ENCODE results near the gene MYO1B. TPM values are rescaled to one million over a fixed set of nuclear protein-coding genes. Genes with fewer than 3 reads are reported as not detected.
A peak's percentile ranks its signal among the peaks of the same experiment; 100 is the strongest.

MYO1B gene
- total and polyA plus RNA-seq, 8 donors, result 28.6 to 102 (median 54.7) TPM

DNA sequence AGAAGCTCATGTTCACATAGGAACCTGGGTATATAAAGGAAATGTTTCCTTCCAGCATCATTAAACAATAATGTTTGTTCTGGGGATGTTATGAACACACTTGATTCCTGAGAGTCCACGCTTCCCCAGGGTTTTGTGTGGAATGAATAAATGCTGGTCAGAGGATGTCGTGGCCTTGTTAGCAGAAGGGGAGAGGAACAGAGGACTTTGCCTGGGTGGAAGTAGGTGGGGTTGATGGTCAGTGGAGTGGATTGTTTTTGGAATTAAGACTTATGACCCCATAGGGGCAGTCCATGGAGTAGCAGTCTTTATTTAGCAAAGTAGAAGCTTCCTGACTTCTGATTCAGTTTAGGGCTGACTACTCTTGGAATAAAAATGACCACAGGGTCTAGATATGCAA, 139.6 kb downstream of the MYO1B start:
- Histone ChIP-seq H3K27ac (peak overlapping the region in 1 of 4 donors; percentile 4), H3K4me3 (no peak overlapping the region), H3K9me3 (no peaks in the 10 kb centered on the region), H3K4me1 (peaks cover 16 to 27% (median 27%) of the 10 kb centered on the region in 3 donors), H3K27me3 (no peaks in the 10 kb centered on the region), H3K36me3 (peaks cover 0 to 16% (median 8%) of the 10 kb centered on the region in 3 donors)
- TF ChIP-seq, protein P1, sequence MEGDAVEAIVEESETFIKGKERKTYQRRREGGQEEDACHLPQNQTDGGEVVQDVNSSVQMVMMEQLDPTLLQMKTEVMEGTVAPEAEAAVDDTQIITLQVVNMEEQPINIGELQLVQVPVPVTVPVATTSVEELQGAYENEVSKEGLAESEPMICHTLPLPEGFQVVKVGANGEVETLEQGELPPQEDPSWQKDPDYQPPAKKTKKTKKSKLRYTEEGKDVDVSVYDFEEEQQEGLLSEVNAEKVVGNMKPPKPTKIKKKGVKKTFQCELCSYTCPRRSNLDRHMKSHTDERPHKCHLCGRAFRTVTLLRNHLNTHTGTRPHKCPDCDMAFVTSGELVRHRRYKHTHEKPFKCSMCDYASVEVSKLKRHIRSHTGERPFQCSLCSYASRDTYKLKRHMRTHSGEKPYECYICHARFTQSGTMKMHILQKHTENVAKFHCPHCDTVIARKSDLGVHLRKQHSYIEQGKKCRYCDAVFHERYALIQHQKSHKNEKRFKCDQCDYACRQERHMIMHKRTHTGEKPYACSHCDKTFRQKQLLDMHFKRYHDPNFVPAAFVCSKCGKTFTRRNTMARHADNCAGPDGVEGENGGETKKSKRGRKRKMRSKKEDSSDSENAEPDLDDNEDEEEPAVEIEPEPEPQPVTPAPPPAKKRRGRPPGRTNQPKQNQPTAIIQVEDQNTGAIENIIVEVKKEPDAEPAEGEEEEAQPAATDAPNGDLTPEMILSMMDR (IDR thresholded peaks at IDR 0.05), result no peak
- 82 to 89% methylated on average over 2 of the region's 2 CpGs for WGBS, 2 donors
- DNase-seq (no peak), FAIRE-seq (no peak), ATAC-seq (no peak)
- intact Hi-C loops (cut with DNase I), result no loop called here

DNA sequence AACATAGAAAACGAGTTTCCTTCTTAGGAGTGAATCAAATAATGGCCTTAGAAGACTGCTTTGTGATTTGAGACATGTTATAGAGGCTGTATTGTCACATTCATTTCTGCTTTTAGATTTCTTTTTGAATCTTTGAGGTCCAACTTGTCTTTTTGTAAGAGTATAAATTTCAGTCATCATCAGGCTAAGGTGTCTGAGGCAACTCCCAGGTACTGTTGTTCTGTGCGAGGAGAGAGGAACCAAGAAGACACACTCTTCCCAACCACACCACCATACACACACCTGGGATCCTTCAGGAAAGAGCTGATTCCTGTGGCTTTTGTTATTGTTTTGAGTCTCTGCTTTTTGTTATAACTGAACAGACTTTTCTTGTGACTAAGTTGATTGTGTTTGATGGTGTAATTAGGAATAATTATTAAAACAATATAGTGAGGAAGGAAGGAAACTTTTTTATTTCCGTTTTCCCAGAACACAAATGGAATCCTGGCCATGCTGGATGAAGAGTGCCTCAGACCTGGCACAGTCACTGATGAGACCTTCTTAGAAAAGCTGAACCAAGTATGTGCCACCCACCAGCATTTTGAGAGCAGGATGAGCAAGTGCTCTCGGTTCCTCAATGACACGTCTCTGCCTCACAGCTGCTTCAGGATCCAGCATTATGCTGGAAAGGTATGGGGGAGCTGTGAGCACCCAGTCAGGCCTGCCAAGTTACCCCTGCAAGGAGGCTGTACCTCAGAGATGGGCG, 140.4 kb downstream of the MYO1B start:
- intact Hi-C loops (cut with DNase I), result no loop called here
- no peak for DNase-seq

DNA sequence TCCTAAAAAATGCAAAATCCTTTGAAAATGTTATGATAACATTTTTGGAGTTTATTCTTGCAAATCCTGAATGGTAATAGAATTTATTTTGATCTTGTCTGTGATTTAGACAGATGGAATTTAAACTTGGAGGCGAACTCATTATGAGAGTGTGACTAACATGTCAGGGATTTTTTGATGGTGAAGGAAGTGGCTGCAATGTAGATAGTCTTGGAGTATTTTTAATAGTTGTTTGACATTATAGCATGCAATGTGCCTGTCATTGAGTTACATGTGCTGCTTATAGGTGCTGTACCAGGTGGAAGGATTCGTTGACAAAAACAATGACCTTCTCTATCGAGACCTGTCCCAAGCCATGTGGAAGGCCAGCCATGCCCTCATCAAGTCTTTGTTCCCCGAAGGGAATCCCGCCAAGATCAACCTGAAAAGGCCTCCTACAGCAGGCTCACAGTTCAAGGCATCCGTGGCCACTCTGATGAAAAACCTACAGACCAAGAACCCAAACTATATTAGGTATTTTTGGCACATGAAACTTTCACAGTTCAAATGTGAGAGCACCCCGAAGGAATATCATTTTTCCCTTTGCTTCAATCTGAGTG, 141.8 kb downstream of the MYO1B start:
- no peak overlapping the region for H3K27ac ChIP-seq
- 87 to 91% methylated on average over 7 of the region's 7 CpGs for WGBS, 2 donors

More for the DNA sequence above, 140.4 kb downstream of the MYO1B start:
- H3K4me3 ChIP-seq, result no peak overlapping the region
- H3K36me3 ChIP-seq, result peaks cover 0 to 19% (median 8%) of the 10 kb centered on the region in 3 donors
- peaks cover 13 to 22% (median 20%) of the 10 kb centered on the region in 3 donors for H3K4me1 ChIP-seq
- WGBS, 2 donors, result 90% methylated on average over 6 of the region's 6 CpGs
- TF ChIP-seq, protein P1 (IDR thresholded peaks at IDR 0.05), result no peak
- no peaks in the 10 kb centered on the region for H3K27me3 ChIP-seq
- H3K9me3 ChIP-seq, result no peaks in the 10 kb centered on the region
- FAIRE-seq, result no peak
- no peak for ATAC-seq
- H3K27ac ChIP-seq, result no peak overlapping the region

DNA sequence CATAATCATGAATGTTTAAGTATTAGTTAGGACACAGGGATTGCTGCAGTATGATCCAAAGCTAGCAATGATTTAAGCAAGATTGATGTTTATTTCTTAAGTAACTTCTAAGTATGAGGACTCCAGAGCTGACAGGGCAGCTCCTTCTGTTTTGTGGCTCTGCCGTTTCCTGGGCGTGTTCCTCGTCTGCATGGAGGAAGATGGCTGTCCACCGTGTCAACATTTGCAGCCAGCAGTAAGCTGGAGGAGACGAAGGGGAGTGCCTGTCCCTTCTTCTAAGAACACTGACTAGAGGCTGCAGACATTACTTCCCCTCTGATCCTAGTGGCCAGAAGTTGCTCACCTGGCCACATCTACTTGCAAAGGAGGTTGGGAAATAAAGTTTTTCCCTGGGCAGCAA, 144.1 kb downstream of the MYO1B start:
- 95 to 96% methylated on average over 5 of the region's 5 CpGs for WGBS, 2 donors
- H3K9me3 ChIP-seq, result no peaks in the 10 kb centered on the region
- DNase-seq (no peak), FAIRE-seq (no peak), ATAC-seq (no peak)
- no peaks in the 10 kb centered on the region for H3K27me3 ChIP-seq
- H3K4me3 ChIP-seq, result no peak overlapping the region
- intact Hi-C loops (cut with DNase I), result no loop called here
- peaks cover 0 to under 1% (median 0%) of the 10 kb centered on the region in 3 donors for H3K4me1 ChIP-seq
- no peak overlapping the region for H3K27ac ChIP-seq
- peaks cover 0 to 55% (median 23%) of the 10 kb centered on the region in 3 donors for H3K36me3 ChIP-seq
- TF ChIP-seq, protein P1 (IDR thresholded peaks at IDR 0.05), result no peak

More for the DNA sequence above, 141.8 kb downstream of the MYO1B start:
- peaks cover 0 to 33% (median 16%) of the 10 kb centered on the region in 3 donors for H3K36me3 ChIP-seq
- ATAC-seq, result no peak
- no peaks in the 10 kb centered on the region for H3K9me3 ChIP-seq
- no peak overlapping the region for H3K4me3 ChIP-seq
- TF ChIP-seq, protein P1 (IDR thresholded peaks at IDR 0.05), result no peak
- no peak for DNase-seq
- H3K27me3 ChIP-seq, result no peaks in the 10 kb centered on the region
- peaks cover 10 to 18% (median 16%) of the 10 kb centered on the region in 3 donors for H3K4me1 ChIP-seq
- intact Hi-C loops (cut with DNase I), result no loop called here
- FAIRE-seq, result no peak

DNA sequence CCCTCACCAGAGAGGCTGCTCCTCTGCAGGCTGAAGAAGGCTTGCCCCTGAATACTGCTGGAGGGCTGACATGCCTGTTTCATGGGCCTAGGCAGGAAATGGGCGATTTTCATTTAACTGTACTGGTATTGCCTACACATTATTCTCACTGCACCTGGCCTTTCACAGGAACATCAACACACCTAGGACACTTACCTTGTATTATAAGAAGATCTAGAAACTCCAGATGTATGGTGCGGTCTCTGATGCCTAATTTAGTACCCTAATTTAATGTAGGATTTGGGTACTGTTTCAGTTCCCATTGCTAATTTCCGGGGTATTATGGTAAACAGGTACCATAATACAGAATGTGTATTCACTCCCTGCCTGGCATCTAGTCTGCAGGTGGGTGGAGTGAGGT, 146.0 kb downstream of the MYO1B start:
- ATAC-seq (no peak), FAIRE-seq (no peak), DNase-seq (no peak)
- no peaks in the 10 kb centered on the region for H3K4me1 ChIP-seq
- TF ChIP-seq, protein P1 (IDR thresholded peaks at IDR 0.05), result no peak
- no peaks in the 10 kb centered on the region for H3K27me3 ChIP-seq
- H3K36me3 ChIP-seq, result peaks cover 0 to 63% (median 23%) of the 10 kb centered on the region in 3 donors
- no peak overlapping the region for H3K27ac ChIP-seq
- H3K4me3 ChIP-seq, result no peak overlapping the region
- WGBS, 2 donors, result 93 to 97% methylated on average over 3 of the region's 3 CpGs
- H3K9me3 ChIP-seq, result no peaks in the 10 kb centered on the region
- intact Hi-C loops (cut with DNase I), result no loop called here
